Neural progenitor cell (in vitro differentiated cells): Measurements from ENCODE around the gene CCDC169.

Source experiments
- CTCF ChIP-seq: fragments of 200-600 bp; sonication (generic); IDR thresholded peaks from 2 replicates; pipeline ENCODE4 v1.5.1; 2017; ENCODE audit warnings: antibody characterized with exemption, mild to moderate bottlenecking
- EZH2 ChIP-seq: fragments of 200-600 bp; sonication (generic); IDR thresholded peaks from 2 replicates; pipeline ENCODE4 v1.6.1; 2017; ENCODE audit warnings: antibody characterized with exemption, mild to moderate bottlenecking, moderate library complexity

- no peak for TF ChIP-seq CTCF
- TF ChIP-seq EZH2, result no peak
These were observed 48.0 kb upstream of the CCDC169 start for GRCh38 chr13:36345438-36346221.
